ENCODE results near the gene MLLT6. TPM values are rescaled to one million over a fixed set of nuclear protein-coding genes. Genes with fewer than 3 reads are reported as not detected.

The MLLT6 gene
- total and polyA plus RNA-seq, 10 of the 15 experiments (the other 5 are each of a cell fraction or from before 2014, with no cell fraction given), result 4.8 to 105 (median 36.3) TPM

DNA sequence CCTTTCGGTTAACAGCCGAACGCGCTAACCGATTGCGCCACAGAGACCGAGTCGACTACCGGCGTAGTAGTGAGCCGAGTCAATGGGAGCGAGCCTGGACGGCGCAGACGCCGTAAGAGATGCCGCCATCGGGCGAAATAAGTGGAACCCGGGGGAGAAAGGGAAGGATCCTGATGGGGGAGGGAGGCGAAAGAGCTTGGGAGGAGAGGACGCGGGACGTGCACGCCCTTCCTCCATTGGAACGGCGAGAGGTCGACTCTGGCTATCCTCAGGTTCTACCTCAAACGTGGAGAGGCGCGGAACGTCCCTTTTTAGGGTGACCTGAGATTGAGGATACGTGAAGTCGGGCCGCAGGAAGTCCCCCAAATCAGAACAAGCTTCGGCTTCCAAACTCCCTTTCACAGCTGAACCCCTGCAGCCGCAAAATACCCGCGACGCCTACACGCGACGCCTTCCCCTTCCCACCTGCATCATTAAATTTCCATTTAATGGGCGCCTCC, 46.8 kb downstream of the MLLT6 start (continued):
- TF ChIP-seq, protein P1, sequence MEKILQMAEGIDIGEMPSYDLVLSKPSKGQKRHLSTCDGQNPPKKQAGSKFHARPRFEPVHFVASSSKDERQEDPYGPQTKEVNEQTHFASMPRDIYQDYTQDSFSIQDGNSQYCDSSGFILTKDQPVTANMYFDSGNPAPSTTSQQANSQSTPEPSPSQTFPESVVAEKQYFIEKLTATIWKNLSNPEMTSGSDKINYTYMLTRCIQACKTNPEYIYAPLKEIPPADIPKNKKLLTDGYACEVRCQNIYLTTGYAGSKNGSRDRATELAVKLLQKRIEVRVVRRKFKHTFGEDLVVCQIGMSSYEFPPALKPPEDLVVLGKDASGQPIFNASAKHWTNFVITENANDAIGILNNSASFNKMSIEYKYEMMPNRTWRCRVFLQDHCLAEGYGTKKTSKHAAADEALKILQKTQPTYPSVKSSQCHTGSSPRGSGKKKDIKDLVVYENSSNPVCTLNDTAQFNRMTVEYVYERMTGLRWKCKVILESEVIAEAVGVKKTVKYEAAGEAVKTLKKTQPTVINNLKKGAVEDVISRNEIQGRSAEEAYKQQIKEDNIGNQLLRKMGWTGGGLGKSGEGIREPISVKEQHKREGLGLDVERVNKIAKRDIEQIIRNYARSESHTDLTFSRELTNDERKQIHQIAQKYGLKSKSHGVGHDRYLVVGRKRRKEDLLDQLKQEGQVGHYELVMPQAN (conservative IDR thresholded peaks at IDR 0.05), result peak; percentile 77; the same call in 1 of the 2 replicates
- TF ChIP-seq ZNF207 (IDR thresholded peaks at IDR 0.05; ENCODE audit: borderline replicate concordance) (0 out of 2 replicates have a peak, but pooled peaks have one; percentile 19), RBBP5 (conservative IDR thresholded peaks at IDR 0.05) (no peak), CREM (IDR thresholded peaks at IDR 0.05; ENCODE audit: low read depth) (peak; percentile 57; the same call in 1 of the 2 replicates), ZSCAN29 (IDR thresholded peaks at IDR 0.05) (peak; percentile 75; the same call in 1 of the 2 replicates), IRF4 (IDR thresholded peaks at IDR 0.05; ENCODE audit: low read depth, low read length) (no peak), SIX5 (IDR thresholded peaks at IDR 0.05; ENCODE audit: low read depth, low read length, severe bottlenecking) (no peak), EP300 (IDR thresholded peaks at IDR 0.05; ENCODE audit: borderline replicate concordance in 1 of 2, control insufficient read depth in 1 of 2, low read depth in 2 of 2, low read length in 2 of 2) (0 out of 4 replicates have a peak, but pooled peaks of 1 of the 2 experiments have one; percentile 7), SMAD1 (IDR thresholded peaks at IDR 0.05; ENCODE audit: low read depth, partially characterized antibody) (peak; percentile 67), BHLHE40 (IDR thresholded peaks at IDR 0.05; ENCODE audit: borderline replicate concordance in 1 of 2, low read depth in 2 of 2, low read length in 1 of 2) (no peak), SMAD5 (IDR thresholded peaks at IDR 0.05; ENCODE audit: low read depth) (no peak), LARP7 (IDR thresholded peaks at IDR 0.05) (peak; percentile 68; the same call in 1 of the 2 replicates), ZNF217 (IDR thresholded peaks at IDR 0.05) (peak; percentile 70; the same call in 1 of the 2 replicates), NFIC (IDR thresholded peaks at IDR 0.05; ENCODE audit: low read depth, low read length) (0 out of 2 replicates have a peak, but pooled peaks have one; percentile 50), STAT1 (conservative IDR thresholded peaks at IDR 0.05) (peak; percentile 70; the same call in 1 of the 2 replicates), ASH2L (IDR thresholded peaks at IDR 0.05; ENCODE audit: borderline replicate concordance, low read depth) (0 out of 2 replicates have a peak, but pooled peaks have one; percentile 58), GABPA (IDR thresholded peaks at IDR 0.05; ENCODE audit: low read depth) (0 out of 2 replicates have a peak, but pooled peaks have one; percentile 40), MEF2B (IDR thresholded peaks at IDR 0.05; ENCODE audit: partially characterized antibody, poor library complexity, severe bottlenecking) (no peak), SMARCA5 (IDR thresholded peaks at IDR 0.05) (peak; percentile 94), BACH1 (IDR thresholded peaks at IDR 0.05; ENCODE audit: borderline replicate concordance) (0 out of 2 replicates have a peak, but pooled peaks have one; percentile 38), NFYB (IDR thresholded peaks at IDR 0.05; ENCODE audit: insufficient read depth, low read depth, low read length) (no peak), EED (IDR thresholded peaks at IDR 0.05; ENCODE audit: low read depth) (peak; percentile 44; the same call in 1 of the 2 replicates), BMI1 (IDR thresholded peaks at IDR 0.05; ENCODE audit: borderline replicate concordance) (no peak), BRCA1 (IDR thresholded peaks at IDR 0.05; ENCODE audit: low read depth, low read length) (no peak)
- TF ChIP-seq, protein P2, sequence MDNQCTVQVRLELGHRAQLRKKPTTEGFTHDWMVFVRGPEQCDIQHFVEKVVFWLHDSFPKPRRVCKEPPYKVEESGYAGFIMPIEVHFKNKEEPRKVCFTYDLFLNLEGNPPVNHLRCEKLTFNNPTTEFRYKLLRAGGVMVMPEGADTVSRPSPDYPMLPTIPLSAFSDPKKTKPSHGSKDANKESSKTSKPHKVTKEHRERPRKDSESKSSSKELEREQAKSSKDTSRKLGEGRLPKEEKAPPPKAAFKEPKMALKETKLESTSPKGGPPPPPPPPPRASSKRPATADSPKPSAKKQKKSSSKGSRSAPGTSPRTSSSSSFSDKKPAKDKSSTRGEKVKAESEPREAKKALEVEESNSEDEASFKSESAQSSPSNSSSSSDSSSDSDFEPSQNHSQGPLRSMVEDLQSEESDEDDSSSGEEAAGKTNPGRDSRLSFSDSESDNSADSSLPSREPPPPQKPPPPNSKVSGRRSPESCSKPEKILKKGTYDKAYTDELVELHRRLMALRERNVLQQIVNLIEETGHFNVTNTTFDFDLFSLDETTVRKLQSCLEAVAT (IDR thresholded peaks at IDR 0.05), result peak; percentile 38; the same call in 1 of the 2 replicates
- TF ChIP-seq, protein P3, sequence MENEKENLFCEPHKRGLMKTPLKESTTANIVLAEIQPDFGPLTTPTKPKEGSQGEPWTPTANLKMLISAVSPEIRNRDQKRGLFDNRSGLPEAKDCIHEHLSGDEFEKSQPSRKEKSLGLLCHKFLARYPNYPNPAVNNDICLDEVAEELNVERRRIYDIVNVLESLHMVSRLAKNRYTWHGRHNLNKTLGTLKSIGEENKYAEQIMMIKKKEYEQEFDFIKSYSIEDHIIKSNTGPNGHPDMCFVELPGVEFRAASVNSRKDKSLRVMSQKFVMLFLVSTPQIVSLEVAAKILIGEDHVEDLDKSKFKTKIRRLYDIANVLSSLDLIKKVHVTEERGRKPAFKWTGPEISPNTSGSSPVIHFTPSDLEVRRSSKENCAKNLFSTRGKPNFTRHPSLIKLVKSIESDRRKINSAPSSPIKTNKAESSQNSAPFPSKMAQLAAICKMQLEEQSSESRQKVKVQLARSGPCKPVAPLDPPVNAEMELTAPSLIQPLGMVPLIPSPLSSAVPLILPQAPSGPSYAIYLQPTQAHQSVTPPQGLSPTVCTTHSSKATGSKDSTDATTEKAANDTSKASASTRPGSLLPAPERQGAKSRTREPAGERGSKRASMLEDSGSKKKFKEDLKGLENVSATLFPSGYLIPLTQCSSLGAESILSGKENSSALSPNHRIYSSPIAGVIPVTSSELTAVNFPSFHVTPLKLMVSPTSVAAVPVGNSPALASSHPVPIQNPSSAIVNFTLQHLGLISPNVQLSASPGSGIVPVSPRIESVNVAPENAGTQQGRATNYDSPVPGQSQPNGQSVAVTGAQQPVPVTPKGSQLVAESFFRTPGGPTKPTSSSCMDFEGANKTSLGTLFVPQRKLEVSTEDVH (IDR thresholded peaks at IDR 0.05; ENCODE audit: low read depth, partially characterized antibody), result no peak
